Upper lobe of left lung (tissue), 6 donors: ENCODE data around the gene STAT5A. TPM values are rescaled to one million over a fixed set of nuclear protein-coding genes. Genes with fewer than 3 reads are reported as not detected.
"Not testable (repeated sequence)": the region's sequence is repeated elsewhere in the genome, so short reads cannot be mapped to it uniquely, and the experiment has no call there.

Source experiments
- ATAC-seq, 2 donors: fragments of 200-7000 bp; cut with Tn5 transposase; one replicate each; pipeline ENCODE4 v1.9.1; 2022; ENCODE audit warnings: mild to moderate bottlenecking in 2 of 2, moderate library complexity in 2 of 2; ENCODE audit not compliant: low FRiP score in 2 of 2
- DNase-seq, 2 donors: peaks; one replicate each; pipeline ENCODE4 v3.0.0-alpha.2; 2019 to 2020
- H3K27ac ChIP-seq, 4 donors: fragments of 200-600 bp; sonication (generic); one replicate each; pipeline ENCODE4 v1.5.1; 2016 to 2019
- H3K27me3 ChIP-seq, 4 donors: fragments of 200-600 bp; sonication (generic); one replicate each; pipeline ENCODE4 v1.5.1; 2017 to 2019
- H3K36me3 ChIP-seq, 4 donors: fragments of 200-600 bp; sonication (generic); one replicate each; pipeline ENCODE4 v1.5.1; 2016 to 2019
- H3K4me1 ChIP-seq, 4 donors: fragments of 200-600 bp; sonication (generic); one replicate each; pipeline ENCODE4 v1.5.1; 2018 to 2019
- H3K4me3 ChIP-seq, 4 donors: fragments of 200-600 bp; sonication (generic); one replicate each; pipeline ENCODE4 v1.5.1; 2017 to 2019; ENCODE audit warnings: mild to moderate bottlenecking in 2 of 4, moderate library complexity in 1 of 4
- H3K9me3 ChIP-seq, 4 donors: fragments of 200-600 bp; sonication (generic); one replicate each; pipeline ENCODE4 v1.5.1; 2018 to 2019
- CTCF ChIP-seq, 6 experiments: fragments of 450-650 bp in 4 of 6; fragments of 200-600 bp in 2 of 6; sonication (generic) in 2 of 6; IDR thresholded peaks; one replicate each; pipeline ENCODE4 v1.5.1; 2016 to 2019; ENCODE audit warnings: antibody characterized with exemption in 6 of 6
- EP300 ChIP-seq, 4 donors: sonication (generic); formaldehyde crosslinking; IDR thresholded peaks; one replicate each; pipeline ENCODE4 v1.5.1; 2017; ENCODE audit warnings: antibody characterized with exemption in 4 of 4, control low read depth in 2 of 4
- POLR2A ChIP-seq, 4 donors: fragments of 450-650 bp; IDR thresholded peaks; one replicate each; pipeline ENCODE4 v1.5.1; 2016 to 2017; ENCODE audit warnings: antibody characterized with exemption in 4 of 4, mild to moderate bottlenecking in 2 of 4
- POLR2AphosphoS5 ChIP-seq, 2 donors: sonication (generic); formaldehyde crosslinking; IDR thresholded peaks; one replicate each; pipeline ENCODE4 v1.5.1; 2017; ENCODE audit warnings: antibody characterized with exemption in 2 of 2
- WGBS, 2 donors: methylation state at CpG; one replicate each; pipeline ENCODE4 v1.1.5; 2017 to 2018; 5-methylcytosine and 5-hydroxymethylcytosine counted together
- total RNA-seq, 6 donors: library from RNA; depleted of rRNA in 4 of 6; stranded (reverse); fragments of >200 nt in 4 of 6; gene quantifications; one replicate each; pipeline versions ENCODE4 v1.1.0 to v1.2.1, GENCODE V29; 2016 to 2021
- donor health status: DM: no; HTN: no; CAD: no; lungs with moderate emphysema.
- donor health status: DM: no; HTN: yes; CAD: no; lungs with severe emphysema.

STAT5A gene
- total RNA-seq, 6 donors from 2014 or later, result 33.7 to 119 (median 70.3) TPM

DNA sequence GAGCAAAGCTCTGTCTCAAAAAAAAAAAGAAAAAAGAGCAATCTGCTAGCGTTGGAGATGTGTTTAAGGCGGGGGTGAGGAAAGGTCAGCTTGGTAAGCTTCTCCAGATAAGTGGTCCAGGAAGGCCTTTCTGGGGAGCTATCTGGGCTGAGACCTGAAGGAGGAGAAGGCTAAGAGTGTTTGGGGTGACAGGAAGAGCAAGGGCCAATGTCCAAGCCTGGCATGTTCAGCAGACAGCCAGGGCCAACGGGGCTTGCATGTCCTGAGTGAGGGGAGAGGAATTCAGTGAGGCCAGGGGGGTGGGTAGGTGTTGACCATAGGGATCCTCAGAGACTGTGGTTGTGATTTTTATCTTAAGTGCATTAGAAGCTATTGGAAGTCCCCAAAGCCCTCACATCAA lies 15.4 kb downstream of the STAT5A start:
- TF ChIP-seq EP300 (IDR thresholded peaks at IDR 0.05), result no peak
- TF ChIP-seq CTCF (IDR thresholded peaks at IDR 0.05), result no peak
- no peak for TF ChIP-seq POLR2A (IDR thresholded peaks at IDR 0.05)
- TF ChIP-seq POLR2AphosphoS5 (IDR thresholded peaks at IDR 0.05), result no peak
- no peaks in the 10 kb centered on the region for H3K4me1 ChIP-seq
- H3K4me3 ChIP-seq, result no peak overlapping the region
- H3K27ac ChIP-seq, result no peak overlapping the region
- H3K9me3 ChIP-seq, result no peaks in the 10 kb centered on the region
- no peaks in the 10 kb centered on the region for H3K27me3 ChIP-seq
- ATAC-seq (no peak), DNase-seq (no peak)
- H3K36me3 ChIP-seq, result peaks cover 19 to 94% (median 78%) of the 10 kb centered on the region in 4 donors
- 84 to 88% methylated on average over 3 of the region's 3 CpGs for WGBS, 2 donors

GRCh38 chr17:42304187-42305030 lies 16.1 kb downstream of the STAT5A start:
- DNase-seq, result no peak
- no peak overlapping the region for H3K4me3 ChIP-seq
- no peaks in the 10 kb centered on the region for H3K9me3 ChIP-seq
- H3K4me1 ChIP-seq, result peaks cover 0 to 1% (median 0%) of the 10 kb centered on the region in 4 donors
- no peak for TF ChIP-seq POLR2A (IDR thresholded peaks at IDR 0.05)
- TF ChIP-seq CTCF (IDR thresholded peaks at IDR 0.05), result no peak
- no peak for TF ChIP-seq POLR2AphosphoS5 (IDR thresholded peaks at IDR 0.05)
- no peak for TF ChIP-seq EP300 (IDR thresholded peaks at IDR 0.05)
- peaks cover 19 to 93% (median 80%) of the 10 kb centered on the region in 4 donors for H3K36me3 ChIP-seq
- no peak for ATAC-seq
- no peaks in the 10 kb centered on the region for H3K27me3 ChIP-seq
- no peak overlapping the region for H3K27ac ChIP-seq
- WGBS, 2 donors, result 95 to 97% methylated on average over 8 to 16 of the region's 16 CpGs

DNA sequence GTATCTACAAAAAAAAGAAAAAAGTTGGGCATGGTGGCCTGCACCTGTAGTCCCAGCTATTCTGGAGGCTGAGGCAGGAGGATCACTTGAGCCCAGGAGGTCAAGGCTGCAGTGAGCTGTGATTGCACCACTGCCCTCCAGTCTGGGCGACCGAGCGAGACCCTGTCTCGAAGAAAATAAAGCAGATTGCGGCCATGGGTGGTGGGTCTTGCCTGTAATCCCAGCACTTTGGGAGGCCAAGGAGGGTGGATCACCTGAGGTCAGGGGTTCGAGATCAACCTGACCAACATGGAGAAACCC lies 16.7 kb downstream of the STAT5A start:
- peaks cover 19 to 96% (median 80%) of the 10 kb centered on the region in 4 donors for H3K36me3 ChIP-seq

DNA sequence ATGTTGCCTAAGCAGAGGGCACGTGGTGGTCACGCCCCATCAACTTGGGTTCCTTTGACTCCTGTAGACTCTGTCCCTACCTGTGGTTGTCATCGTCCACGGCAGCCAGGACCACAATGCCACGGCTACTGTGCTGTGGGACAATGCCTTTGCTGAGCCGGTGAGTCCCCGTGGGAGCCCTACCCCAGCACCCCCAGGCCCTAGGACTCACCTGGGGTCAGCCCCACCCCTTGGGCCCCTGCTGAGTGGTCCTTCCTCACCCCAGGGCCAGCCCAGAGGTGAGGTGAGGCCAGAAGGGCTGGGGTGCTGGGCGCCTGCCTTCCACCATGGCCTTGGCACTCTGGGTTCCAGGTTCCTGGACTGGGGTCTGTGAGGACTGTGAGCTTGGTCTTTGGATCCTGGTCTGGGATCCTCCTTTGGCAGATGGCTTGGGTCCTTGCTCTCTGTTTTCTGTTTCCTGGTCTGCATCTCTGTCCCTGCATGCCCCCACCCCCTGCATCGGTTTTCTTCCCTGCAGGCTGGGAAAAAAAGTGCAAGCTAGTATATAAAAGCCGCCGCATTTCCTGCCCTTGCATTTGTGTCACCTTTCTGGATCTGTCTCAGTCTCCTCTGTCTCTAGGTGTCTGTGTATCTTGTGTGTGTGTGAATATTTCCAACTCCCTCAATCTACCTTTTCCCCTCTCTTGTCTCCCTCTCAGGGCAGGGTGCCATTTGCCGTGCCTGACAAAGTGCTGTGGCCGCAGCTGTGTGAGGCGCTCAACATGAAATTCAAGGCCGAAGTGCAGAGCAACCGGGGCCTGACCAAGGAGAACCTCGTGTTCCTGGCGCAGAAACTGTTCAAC lies 17.5 kb downstream of the STAT5A start:
- no peaks in the 10 kb centered on the region for H3K27me3 ChIP-seq
- ATAC-seq, result no peak
- H3K36me3 ChIP-seq, result peaks cover 19 to 99% (median 85%) of the 10 kb centered on the region in 4 donors
- no peak overlapping the region for H3K27ac ChIP-seq
- no peaks in the 10 kb centered on the region for H3K9me3 ChIP-seq
- no peak overlapping the region for H3K4me3 ChIP-seq
- WGBS, 2 donors, result 86% methylated on average over 11 to 12 of the region's 18 CpGs
- TF ChIP-seq POLR2AphosphoS5 (IDR thresholded peaks at IDR 0.05), result no peak
- TF ChIP-seq EP300 (IDR thresholded peaks at IDR 0.05), result no peak
- TF ChIP-seq POLR2A (IDR thresholded peaks at IDR 0.05), result no peak
- no peak for TF ChIP-seq CTCF (IDR thresholded peaks at IDR 0.05)
- DNase-seq, result no peak
- peaks cover under 1 to 6% (median 3%) of the 10 kb centered on the region in 4 donors for H3K4me1 ChIP-seq

More for the DNA sequence above, 16.7 kb downstream of the STAT5A start:
- not testable (repeated sequence) for H3K4me1 ChIP-seq, H3K27me3 ChIP-seq, H3K9me3 ChIP-seq, H3K4me3 ChIP-seq, DNase-seq, H3K27ac ChIP-seq, ATAC-seq
- 97 to 98% methylated on average over 6 of the region's 6 CpGs for WGBS, 2 donors

- TF ChIP-seq CTCF (IDR thresholded peaks at IDR 0.05) (no peak), EP300 (IDR thresholded peaks at IDR 0.05) (no peak), POLR2A (IDR thresholded peaks at IDR 0.05) (no peak), POLR2AphosphoS5 (IDR thresholded peaks at IDR 0.05) (no peak)
- peaks cover 16 to 99% (median 82%) of the 10 kb centered on the region in 4 donors for H3K36me3 ChIP-seq
- ATAC-seq, result no peak
These were observed 18.0 kb downstream of the STAT5A start for GRCh38 chr17:42306385-42306667.

More at GRCh38 chr17:42306385-42306667, 18.0 kb downstream of the STAT5A start:
- H3K4me3 ChIP-seq, result no peak overlapping the region
- WGBS, 2 donors, result 100% methylated on average over 2 to 4 of the region's 5 CpGs
- H3K27me3 ChIP-seq, result no peaks in the 10 kb centered on the region
- no peak overlapping the region for H3K27ac ChIP-seq
- H3K9me3 ChIP-seq, result no peaks in the 10 kb centered on the region
- peaks cover 6 to 11% (median 9%) of the 10 kb centered on the region in 4 donors for H3K4me1 ChIP-seq
- peak in 1 of 2 donors; percentile 68 for DNase-seq
